Trophoblast cell (in vitro differentiated cells and primary cell): ENCODE results near the gene CHRNG.
"Not testable (repeated sequence)": the region's sequence is repeated elsewhere in the genome, so short reads cannot be mapped to it uniquely, and the experiment has no call there.

Source experiments
- DNase-seq, 2 donors: peaks; one replicate each; pipeline ENCODE4 v3.0.0-alpha.2; 2016
- H2AFZ ChIP-seq: 2 replicates; pipeline ENCODE4 v1.6.1; 2013; ENCODE audit warnings: low read length, moderate library complexity, mild to moderate bottlenecking; ENCODE audit not compliant: insufficient read depth, poor library complexity
- H2AK5ac ChIP-seq: 2 replicates; pipeline ENCODE4 v1.6.1; 2013; ENCODE audit warnings: mild to moderate bottlenecking, low read length
- H2BK120ac ChIP-seq: 2 replicates; pipeline ENCODE4 v1.6.1; 2013; ENCODE audit warnings: low read length, mild to moderate bottlenecking, moderate library complexity; ENCODE audit not compliant: insufficient read depth, poor library complexity
- H2BK12ac ChIP-seq: 2 replicates; pipeline ENCODE4 v1.6.1; 2013; ENCODE audit warnings: mild to moderate bottlenecking, low read length, moderate library complexity
- H2BK5ac ChIP-seq: 2 replicates; pipeline ENCODE4 v1.6.1; 2013; ENCODE audit warnings: low read length, low read depth, moderate library complexity, mild to moderate bottlenecking; ENCODE audit not compliant: poor library complexity
- H3K14ac ChIP-seq: 2 replicates; pipeline ENCODE4 v1.6.1; 2013; ENCODE audit warnings: mild to moderate bottlenecking, low read length
- H3K18ac ChIP-seq: 2 replicates; pipeline ENCODE4 v1.6.1; 2013; ENCODE audit warnings: mild to moderate bottlenecking, low read length
- H3K23ac ChIP-seq: 2 replicates; pipeline ENCODE4 v1.6.1; 2013; ENCODE audit warnings: low read length
- H3K27ac ChIP-seq: 2 replicates; pipeline ENCODE4 v1.5.1; 2013; ENCODE audit warnings: low read depth, mild to moderate bottlenecking, inconsistent platforms, low read length, moderate library complexity
- H3K27me3 ChIP-seq: 2 replicates; pipeline ENCODE4 v1.6.1; 2013; ENCODE audit warnings: inconsistent platforms, mild to moderate bottlenecking, low read length, moderate library complexity; ENCODE audit not compliant: insufficient read depth
- H3K36me3 ChIP-seq, 2 experiments: 1 replicate in 1 of 2; 2 replicates in 1 of 2; pipeline ENCODE4 v1.6.1; 2013; ENCODE audit warnings: low read length in 2 of 2, mild to moderate bottlenecking in 2 of 2, moderate library complexity in 1 of 2; ENCODE audit not compliant: insufficient read depth in 2 of 2, control insufficient read depth in 1 of 2
- H3K4ac ChIP-seq: 2 replicates; pipeline ENCODE4 v1.6.1; 2013; ENCODE audit warnings: low read depth, mild to moderate bottlenecking, low read length, moderate library complexity
- H3K4me1 ChIP-seq, 2 experiments: 1 replicate in 1 of 2; 2 replicates in 1 of 2; pipeline ENCODE4 v1.6.1; 2013; ENCODE audit warnings: low read length in 2 of 2, mild to moderate bottlenecking in 2 of 2, moderate library complexity in 1 of 2; ENCODE audit not compliant: insufficient read depth in 2 of 2, control insufficient read depth in 1 of 2
- H3K4me2 ChIP-seq: 2 replicates; pipeline ENCODE4 v1.6.1; 2013; ENCODE audit warnings: inconsistent platforms, mild to moderate bottlenecking, low read length, moderate library complexity
- H3K4me3 ChIP-seq: 2 replicates; pipeline ENCODE4 v1.5.1; 2013; ENCODE audit warnings: mild to moderate bottlenecking, low read depth, low read length, inconsistent platforms
- H3K79me1 ChIP-seq: one replicate; pipeline ENCODE4 v1.6.1; 2013; ENCODE audit warnings: low read length
- H3K79me2 ChIP-seq: 2 replicates; pipeline ENCODE4 v1.6.1; 2013; ENCODE audit warnings: low read length, mild to moderate bottlenecking; ENCODE audit not compliant: control insufficient read depth, insufficient read depth, poor library complexity
- H3K9ac ChIP-seq: 2 replicates; pipeline ENCODE4 v1.6.1; 2013; ENCODE audit warnings: mild to moderate bottlenecking, low read length
- H3K9me3 ChIP-seq: 2 replicates; pipeline ENCODE4 v1.6.1; 2013; ENCODE audit warnings: low read depth, mild to moderate bottlenecking, control low read depth, inconsistent platforms, low read length; ENCODE audit not compliant: insufficient read depth
- H4K12ac ChIP-seq: 2 replicates; pipeline ENCODE4 v1.6.1; 2013; ENCODE audit warnings: low read depth, mild to moderate bottlenecking, low read length, moderate library complexity
- H4K8ac ChIP-seq: 2 replicates; pipeline ENCODE4 v1.6.1; 2013; ENCODE audit warnings: low read depth, mild to moderate bottlenecking, low read length, moderate library complexity
- H4K91ac ChIP-seq: one replicate; pipeline ENCODE4 v1.6.1; 2013; ENCODE audit warnings: low read depth, mild to moderate bottlenecking, low read length, moderate library complexity
- WGBS: extraction: QIAGEN DNeasy Blood & Tissue Kit; methylation state at CpG from one replicate; pipeline ENCODE4 v1.1.7; 2013; ENCODE audit warnings: missing lambda C conversion rate; ENCODE audit not compliant: insufficient read length, insufficient coverage; ENCODE audit errors: extremely low coverage; 5-methylcytosine and 5-hydroxymethylcytosine counted together

CHRNG gene

DNA sequence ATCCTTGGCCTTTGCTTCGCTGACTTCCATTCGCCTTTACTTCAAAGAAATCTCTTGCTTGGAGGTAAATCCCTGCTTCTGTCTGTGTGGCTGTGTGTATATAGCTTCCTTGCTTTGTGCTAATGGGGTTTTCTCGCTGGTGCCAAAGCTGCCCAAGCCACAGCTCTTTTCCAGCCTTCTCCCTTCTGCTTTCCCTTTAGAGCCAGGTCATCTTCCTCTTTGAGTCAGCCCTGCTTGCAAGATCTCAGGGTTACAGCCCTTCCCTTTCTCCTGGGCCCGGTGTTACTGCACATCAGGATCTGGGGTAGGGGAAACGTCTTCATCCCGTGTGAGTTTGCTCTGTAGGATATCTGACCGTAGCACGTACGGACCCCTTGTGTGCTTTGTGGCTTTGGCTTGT lies 30.0 kb downstream of the CHRNG start:
- no peak overlapping the region for H3K4ac ChIP-seq
- H3K4me3 ChIP-seq = no peak overlapping the region
- H3K18ac ChIP-seq = no peak overlapping the region
- no peaks in the 10 kb centered on the region for H3K27me3 ChIP-seq
- no peaks in the 10 kb centered on the region for H3K79me2 ChIP-seq
- H4K91ac ChIP-seq = no peak overlapping the region
- no peak overlapping the region for H4K12ac ChIP-seq
- DNase-seq = no peak
- H2BK12ac ChIP-seq = no peak overlapping the region
- H3K36me3 ChIP-seq = peaks cover 39 to 67% of the 10 kb centered on the region in 2 experiments
- H3K9ac ChIP-seq = no peak overlapping the region
- no peak overlapping the region for H3K4me2 ChIP-seq
- no CpG with 5 or more reads among the region's 9 CpGs for WGBS
- H3K23ac ChIP-seq = no peak overlapping the region
- no peaks in the 10 kb centered on the region for H3K79me1 ChIP-seq
- H3K27ac ChIP-seq = no peak overlapping the region
- H2AK5ac ChIP-seq = no peak overlapping the region
- H4K8ac ChIP-seq = no peak overlapping the region
- H3K14ac ChIP-seq = no peak overlapping the region
- no peak overlapping the region for H2BK5ac ChIP-seq
- H2AFZ ChIP-seq = no peak overlapping the region
- no peak overlapping the region for H2BK120ac ChIP-seq
- no peaks in the 10 kb centered on the region for H3K4me1 ChIP-seq
- H3K9me3 ChIP-seq = no peaks in the 10 kb centered on the region

DNA sequence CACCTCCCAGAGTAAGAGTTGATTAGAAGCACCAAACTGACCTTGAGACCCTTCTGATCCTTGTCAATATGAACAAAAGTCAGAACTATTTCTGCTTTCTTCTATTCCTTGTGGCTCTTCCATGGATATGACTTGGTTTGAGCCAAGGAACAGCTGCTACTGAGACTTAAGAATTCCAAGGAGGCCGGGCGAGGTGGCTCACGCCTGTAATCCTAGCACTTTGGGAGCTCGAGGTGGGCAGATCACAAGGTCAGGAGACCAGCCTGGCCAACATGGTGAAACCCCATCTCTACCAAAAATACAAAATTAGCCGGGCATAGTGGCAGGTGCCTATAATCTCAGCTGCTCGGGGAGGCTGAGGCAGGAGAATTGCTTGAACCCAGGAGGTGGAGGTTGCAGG lies 31.0 kb downstream of the CHRNG start:
- not testable (repeated sequence) for H3K9me3 ChIP-seq, H2BK5ac ChIP-seq, H3K79me1 ChIP-seq, H3K23ac ChIP-seq, H2BK12ac ChIP-seq, H3K9ac ChIP-seq, H3K4me1 ChIP-seq, H4K12ac ChIP-seq, H2AFZ ChIP-seq, H2BK120ac ChIP-seq, H3K27ac ChIP-seq, H3K4me3 ChIP-seq, H2AK5ac ChIP-seq, H4K91ac ChIP-seq, H3K79me2 ChIP-seq, H4K8ac ChIP-seq, H3K18ac ChIP-seq, H3K4ac ChIP-seq, H3K27me3 ChIP-seq, DNase-seq, H3K14ac ChIP-seq, H3K4me2 ChIP-seq
- peaks cover 36 to 64% of the 10 kb centered on the region in 2 experiments for H3K36me3 ChIP-seq
- WGBS = no CpG with 5 or more reads among the region's 6 CpGs

DNA sequence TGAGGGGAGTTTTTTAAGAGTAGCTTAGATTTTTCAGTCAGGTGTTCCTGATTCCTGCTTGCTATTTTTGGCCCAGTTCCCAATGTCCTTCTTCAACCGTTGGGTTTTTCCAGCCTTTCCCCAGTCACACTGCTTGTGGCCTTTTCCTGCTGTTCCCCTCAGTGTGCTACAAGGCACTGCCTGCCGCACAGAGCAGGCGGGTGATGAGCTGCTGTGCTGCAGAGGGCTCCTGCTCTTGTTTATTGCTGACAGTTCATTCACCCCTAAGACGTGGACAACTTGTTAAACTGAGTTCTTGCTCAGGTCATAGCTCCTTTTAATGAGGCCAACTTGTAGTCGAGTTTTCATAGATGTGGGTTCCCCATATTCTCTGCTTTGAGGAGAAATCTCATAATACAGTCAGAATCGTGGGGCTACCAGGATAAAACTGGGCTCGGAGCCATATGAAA lies 31.6 kb downstream of the CHRNG start:
- no peak overlapping the region for H2BK120ac ChIP-seq
- no CpG with 5 or more reads among the region's 7 CpGs for WGBS
- H3K27ac ChIP-seq = no peak overlapping the region
- H3K36me3 ChIP-seq = peaks cover 32 to 59% of the 10 kb centered on the region in 2 experiments
- H2BK5ac ChIP-seq = no peak overlapping the region
- H4K12ac ChIP-seq = no peak overlapping the region
- H2AK5ac ChIP-seq = no peak overlapping the region
- no peaks in the 10 kb centered on the region for H3K79me1 ChIP-seq
- no peaks in the 10 kb centered on the region for H3K9me3 ChIP-seq
- no peaks in the 10 kb centered on the region for H3K79me2 ChIP-seq
- no peak overlapping the region for H2BK12ac ChIP-seq
- no peak overlapping the region for H3K4me3 ChIP-seq
- H3K23ac ChIP-seq = no peak overlapping the region
- no peak overlapping the region for H3K14ac ChIP-seq
- H4K8ac ChIP-seq = no peak overlapping the region
- no peak overlapping the region for H3K4ac ChIP-seq
- H3K4me1 ChIP-seq = no peaks in the 10 kb centered on the region
- DNase-seq = no peak
- H3K4me2 ChIP-seq = no peak overlapping the region
- H2AFZ ChIP-seq = no peak overlapping the region
- H3K27me3 ChIP-seq = no peaks in the 10 kb centered on the region
- no peak overlapping the region for H4K91ac ChIP-seq
- no peak overlapping the region for H3K9ac ChIP-seq
- no peak overlapping the region for H3K18ac ChIP-seq

DNA sequence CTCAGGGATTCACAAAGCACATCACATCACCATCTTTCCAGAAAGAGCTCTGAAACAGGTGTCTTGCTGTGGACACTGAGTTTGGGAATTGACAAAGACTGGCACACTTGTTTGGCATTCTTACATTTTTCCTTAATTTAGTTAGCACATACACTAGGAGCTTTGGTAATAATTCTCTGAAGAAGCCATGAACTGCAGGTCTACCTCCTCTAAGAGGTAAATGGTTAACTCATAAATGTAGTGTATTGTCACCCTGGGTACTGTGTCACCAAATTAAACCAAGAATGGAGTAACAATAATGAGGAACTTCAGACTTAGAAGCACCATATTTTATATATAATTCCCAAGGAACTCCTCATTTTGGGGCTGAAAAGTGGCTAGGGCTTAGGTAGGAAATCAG lies 33.5 kb downstream of the CHRNG start:
- H3K9me3 ChIP-seq = no peaks in the 10 kb centered on the region
- H3K4ac ChIP-seq = no peak overlapping the region
- DNase-seq = no peak
- H3K79me2 ChIP-seq = no peaks in the 10 kb centered on the region
- no peak overlapping the region for H3K27ac ChIP-seq
- H3K18ac ChIP-seq = no peak overlapping the region
- H3K27me3 ChIP-seq = no peaks in the 10 kb centered on the region
- H3K4me3 ChIP-seq = no peak overlapping the region
- no peak overlapping the region for H3K9ac ChIP-seq
- H4K12ac ChIP-seq = no peak overlapping the region
- no peak overlapping the region for H4K8ac ChIP-seq
- H2BK120ac ChIP-seq = no peak overlapping the region
- no peak overlapping the region for H2AK5ac ChIP-seq
- H3K4me2 ChIP-seq = no peak overlapping the region
- no peak overlapping the region for H2BK5ac ChIP-seq
- H3K23ac ChIP-seq = no peak overlapping the region
- H4K91ac ChIP-seq = no peak overlapping the region
- H2BK12ac ChIP-seq = no peak overlapping the region
- no peaks in the 10 kb centered on the region for H3K79me1 ChIP-seq
- H2AFZ ChIP-seq = no peak overlapping the region
- no peak overlapping the region for H3K14ac ChIP-seq
- H3K36me3 ChIP-seq = peaks cover 22 to 43% of the 10 kb centered on the region in 2 experiments
- H3K4me1 ChIP-seq = peaks cover 0 to 3% of the 10 kb centered on the region in 2 experiments
